LoVo (cell line): ENCODE data around the gene PLA2G4B.

Experiments used
- DNase-seq: peaks from one replicate; pipeline ENCODE4 v3.0.0-alpha.2; 2016; ENCODE audit warnings: low spot score

Gene PLA2G4B

DNA sequence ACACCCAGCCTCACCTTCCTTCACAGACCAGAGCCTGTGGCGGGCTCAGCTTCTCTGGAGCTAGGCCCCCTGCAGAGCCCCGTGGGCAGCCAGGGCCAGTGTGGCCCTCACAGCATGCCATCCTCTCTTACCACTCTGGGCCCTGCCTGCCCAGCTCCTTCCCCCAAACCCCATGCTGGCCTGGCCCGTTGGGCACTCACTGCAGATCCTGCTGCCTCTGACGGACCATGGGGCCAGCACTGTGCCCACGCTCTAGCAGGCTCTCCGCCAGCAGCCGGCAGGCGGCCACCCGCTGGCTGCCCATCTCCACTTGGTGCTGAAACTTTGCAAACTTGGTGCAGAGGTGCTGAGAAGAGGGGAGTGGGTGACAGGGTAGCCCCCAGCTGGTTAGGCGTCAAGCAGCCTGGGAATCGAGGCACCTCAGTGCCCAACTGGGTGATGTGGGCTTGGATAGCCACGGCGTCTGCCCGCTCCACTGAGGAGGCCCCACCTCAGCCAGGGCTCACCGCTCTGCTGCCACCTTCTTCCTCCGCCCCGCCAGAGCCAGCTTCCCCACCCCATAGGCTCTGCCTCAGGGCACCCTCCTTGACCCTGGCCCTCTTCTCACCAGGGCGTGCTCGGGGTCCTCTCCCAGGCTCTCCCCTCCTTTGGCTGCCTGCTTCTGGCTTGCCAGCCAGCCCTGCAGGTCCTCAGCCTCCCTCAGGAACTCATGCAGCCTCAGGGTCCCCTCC, 32.7 kb downstream of the PLA2G4B start:
- DNase-seq = no peak

DNA sequence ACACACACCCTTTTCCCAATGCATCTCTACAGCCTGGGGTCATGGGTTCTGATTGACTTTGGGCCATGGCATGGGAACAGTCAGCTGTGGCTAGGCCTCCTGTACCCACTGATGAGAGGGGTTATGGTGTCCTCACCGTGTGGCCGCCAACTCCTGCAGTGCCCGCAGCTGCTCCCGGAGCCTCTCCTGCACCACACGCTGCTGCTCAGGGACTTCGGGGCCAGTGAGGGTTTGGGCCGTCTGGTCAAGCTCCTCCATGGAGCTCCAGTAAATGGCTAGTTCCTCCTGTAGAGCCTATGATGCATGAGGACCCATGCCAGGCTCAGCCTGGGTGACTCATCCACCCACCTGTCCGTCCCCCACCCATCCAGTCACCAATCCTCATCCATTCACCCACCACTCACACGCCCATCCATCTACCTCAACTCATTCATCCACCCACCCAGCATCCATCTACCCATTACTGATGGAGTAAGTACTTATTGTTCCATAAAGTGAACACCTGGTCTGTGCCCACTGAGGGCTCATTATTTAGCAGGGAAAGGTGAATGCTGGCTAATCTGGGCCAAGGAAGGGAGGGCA, 33.6 kb downstream of the PLA2G4B start:
- DNase-seq = no peak

DNA sequence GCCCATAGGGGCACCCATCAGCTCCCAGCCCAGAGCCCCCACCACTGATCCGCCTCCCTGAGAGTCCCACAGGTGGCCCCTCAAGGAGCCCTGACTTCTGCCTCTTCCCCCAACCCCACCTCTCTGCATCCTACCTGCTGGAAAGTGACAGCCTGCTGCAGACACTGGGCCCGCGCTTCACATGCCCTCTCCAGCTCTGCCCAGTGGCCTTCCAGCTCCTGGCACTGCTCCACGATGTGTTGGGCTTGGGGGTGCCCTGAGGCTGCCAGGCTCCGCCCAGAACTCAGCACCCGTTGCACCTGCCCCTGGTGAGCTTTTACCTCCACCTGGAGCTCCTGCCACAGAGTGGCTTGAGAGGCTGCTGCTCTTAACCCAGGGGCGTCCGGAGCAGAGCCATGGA, 35.1 kb downstream of the PLA2G4B start:
- DNase-seq = no peak

DNA sequence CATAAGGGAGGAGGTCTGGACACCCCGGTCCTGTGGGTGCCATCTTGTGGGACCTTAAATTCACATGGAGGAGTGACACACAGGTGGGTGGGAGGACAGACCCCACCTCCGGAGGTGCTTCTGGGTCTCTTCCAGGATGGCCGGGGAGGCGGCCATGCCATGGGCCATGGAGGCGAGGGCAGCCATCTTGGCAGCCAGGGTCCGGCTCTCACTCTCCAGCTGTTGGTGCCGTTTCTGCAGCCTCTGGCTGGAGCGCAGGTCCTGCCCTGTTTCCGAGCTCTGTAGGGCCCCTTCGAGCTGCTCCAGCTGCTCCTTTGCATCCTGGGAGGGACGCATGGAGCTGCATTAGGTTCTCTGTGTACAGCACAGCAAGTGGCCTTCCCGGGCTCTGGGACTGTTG, 36.1 kb downstream of the PLA2G4B start:
- DNase-seq = no peak

DNA sequence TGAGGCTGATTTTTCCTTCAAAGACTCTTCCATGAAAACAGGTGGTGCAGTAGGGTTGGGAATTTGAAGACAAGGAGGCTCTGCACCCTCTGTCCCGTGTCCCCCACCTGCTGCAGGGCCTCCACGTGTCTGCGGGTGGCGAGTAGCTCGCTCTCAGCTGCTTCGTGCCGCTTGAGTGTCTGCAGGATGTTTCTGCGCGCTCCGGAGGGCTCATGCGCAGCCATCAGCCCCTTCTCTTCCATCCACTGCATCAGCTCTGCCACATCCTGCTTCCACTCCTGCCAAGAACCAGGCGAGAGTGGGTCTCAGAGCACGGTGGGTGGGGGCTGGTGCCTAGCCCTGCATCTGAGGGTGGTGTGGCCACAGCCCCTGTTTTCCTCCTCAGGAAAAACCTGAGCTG, 37.4 kb downstream of the PLA2G4B start:
- no peak for DNase-seq

- no peak for DNase-seq
Observed at GRCh38 chr15:41876689-41877088, 38.0 kb downstream of the PLA2G4B start.

DNA sequence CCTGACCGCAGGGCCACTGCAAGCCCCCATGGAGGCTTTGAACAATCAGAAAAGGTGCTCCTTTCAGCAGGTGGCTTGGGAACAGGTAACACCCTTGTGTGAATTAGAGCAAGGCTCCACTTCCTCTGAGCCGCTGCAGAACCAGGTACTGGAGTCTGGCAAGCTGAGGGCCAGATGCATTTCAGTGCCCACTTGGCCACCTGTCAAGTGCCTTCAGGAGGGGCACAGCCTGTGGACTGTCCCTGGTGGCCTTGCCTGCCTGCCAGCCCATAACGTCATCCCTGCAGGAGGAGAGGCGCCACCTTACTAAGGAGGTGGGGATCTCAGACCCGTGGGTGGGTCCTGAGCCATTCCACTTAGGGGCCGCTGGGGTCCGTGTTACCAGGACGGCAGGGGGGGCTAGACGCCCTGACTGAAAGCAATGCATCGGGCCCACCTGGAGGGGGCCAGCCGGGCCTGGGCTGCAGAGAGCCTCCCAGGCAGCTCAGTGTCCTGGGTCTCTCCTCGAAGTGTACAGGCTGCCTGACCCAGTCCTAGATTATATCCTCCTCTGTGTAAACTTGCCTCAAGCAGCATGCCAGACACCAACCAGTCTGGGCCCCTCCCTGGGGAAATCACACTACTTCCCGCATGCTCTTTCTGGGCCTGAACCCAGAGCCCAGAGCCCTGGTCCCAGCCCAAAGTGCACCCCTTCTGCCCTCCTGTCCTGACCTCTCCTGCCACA, 39.1 kb downstream of the PLA2G4B start:
- DNase-seq = no peak

DNA sequence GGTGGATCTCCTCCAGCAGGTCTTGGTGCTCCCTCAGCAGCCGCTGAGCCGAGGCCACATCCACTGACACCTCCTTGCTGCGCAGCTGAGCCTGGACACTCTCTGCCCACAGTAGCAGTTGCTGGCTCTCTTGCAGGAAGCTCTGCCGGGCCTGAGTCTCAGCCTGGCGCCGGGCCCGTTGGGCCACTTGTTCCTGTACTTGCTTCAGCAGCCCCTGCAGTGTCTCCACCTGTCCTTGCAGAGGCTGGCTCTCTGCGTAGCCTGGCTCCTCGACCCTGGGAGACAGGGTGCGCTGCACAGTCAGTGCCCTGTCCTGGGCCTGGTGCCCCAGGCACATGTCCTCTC, 39.7 kb downstream of the PLA2G4B start:
- DNase-seq = no peak

- DNase-seq = no peak
Observed at GRCh38 chr15:41879321-41879845, 40.7 kb downstream of the PLA2G4B start.

DNA sequence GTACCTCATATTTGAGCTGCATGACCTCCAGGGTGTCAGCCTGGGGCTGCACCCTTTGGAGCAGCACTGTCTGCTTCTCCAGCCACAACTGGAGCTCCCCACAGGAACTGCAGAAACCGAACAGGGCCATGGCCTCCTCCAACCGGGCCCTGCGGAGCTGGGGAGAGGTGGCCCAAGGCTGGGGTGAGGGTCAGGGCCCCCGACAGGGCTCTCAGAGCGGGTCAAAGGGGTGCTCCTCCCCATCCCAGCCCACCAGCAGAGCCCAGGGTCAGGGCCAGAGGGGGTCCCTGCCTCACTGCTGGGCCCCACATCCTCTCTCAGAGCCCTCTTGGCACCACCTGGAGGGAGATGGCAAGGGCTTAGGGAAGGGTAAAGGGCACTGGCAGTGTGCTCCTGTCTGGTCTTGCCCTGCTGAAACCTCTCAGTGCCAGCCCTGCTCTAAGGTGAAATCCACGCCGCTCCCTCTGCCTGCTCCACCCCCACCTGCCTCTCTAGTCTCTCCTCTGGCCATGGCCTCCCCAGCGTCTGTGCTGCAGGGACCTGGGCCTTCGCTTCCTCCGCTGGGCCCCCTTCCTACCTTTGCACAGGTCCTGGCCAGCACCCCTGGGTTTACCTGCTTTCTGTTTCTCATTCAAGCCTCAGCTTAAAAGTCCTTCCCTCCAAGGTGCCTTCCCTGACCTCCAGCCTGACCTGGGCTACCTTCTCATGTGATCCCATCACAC, 41.7 kb downstream of the PLA2G4B start:
- DNase-seq = no peak

GRCh38 chr15:41881086-41881485, 42.4 kb downstream of the PLA2G4B start:
- no peak for DNase-seq

DNA sequence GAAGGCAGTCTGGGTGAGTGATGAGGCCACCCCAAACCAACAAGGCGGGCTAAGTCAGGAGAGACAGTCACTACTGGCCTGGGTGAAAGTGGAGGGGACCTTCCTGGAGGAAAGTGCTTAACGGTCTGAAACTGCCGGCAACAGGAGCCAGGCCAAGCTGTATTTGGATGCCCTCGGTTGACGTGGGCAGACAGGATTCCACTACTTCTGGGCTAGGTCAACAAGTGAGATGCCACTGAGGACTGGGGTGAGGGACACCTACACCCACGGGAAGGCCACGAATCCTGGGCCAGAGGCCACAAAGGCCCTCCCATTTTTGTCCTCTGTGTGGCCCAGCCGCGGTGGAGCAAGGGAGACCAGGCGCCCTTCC, 42.9 kb downstream of the PLA2G4B start:
- no peak for DNase-seq

GRCh38 chr15:41881920-41882688, 43.5 kb downstream of the PLA2G4B start:
- no peak for DNase-seq

- no peak for DNase-seq
Observed at GRCh38 chr15:41882689-41883483, 44.2 kb downstream of the PLA2G4B start.

GRCh38 chr15:41883484-41883825, 44.8 kb downstream of the PLA2G4B start:
- DNase-seq = no peak

DNA sequence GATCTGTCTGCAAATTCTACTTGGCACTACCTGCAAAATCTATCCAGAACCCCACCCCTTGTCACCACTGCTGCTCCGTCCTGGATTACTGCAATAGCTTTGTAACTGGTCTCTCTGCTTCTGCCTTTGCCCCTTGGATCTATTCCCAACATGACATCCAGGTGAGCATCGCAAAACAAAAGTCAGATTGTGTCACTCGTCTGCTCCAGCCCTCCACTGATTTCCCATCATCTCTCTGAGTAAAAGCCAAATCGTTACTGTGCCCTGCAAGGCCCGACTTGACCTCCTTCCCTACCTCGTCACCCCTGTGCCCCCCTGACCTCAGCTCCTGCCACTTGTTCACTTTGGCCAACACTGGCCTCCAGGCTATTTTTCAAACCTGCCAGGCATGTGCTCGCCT, 45.8 kb downstream of the PLA2G4B start:
- DNase-seq = no peak

DNA sequence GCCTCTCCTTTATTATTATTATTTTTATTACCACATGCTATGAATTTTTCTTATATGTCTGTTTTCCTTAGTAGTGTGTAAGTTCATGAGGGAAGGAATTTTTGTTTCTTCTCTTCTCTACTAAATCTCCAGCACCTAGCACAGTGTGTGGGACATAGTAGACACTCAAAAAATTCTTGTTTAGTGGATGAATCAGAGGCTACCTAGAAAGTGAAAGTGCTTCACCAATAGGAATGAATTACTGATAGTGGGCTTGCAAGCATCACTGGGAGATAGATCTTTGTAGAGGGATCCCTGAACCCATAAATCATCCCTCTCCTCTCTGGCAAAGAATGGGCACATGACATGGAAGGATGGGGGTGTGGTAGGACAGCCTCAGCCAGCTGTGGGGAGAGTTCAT, 46.7 kb downstream of the PLA2G4B start:
- DNase-seq = no peak

GRCh38 chr15:41885841-41886240, 47.2 kb downstream of the PLA2G4B start:
- no peak for DNase-seq

DNA sequence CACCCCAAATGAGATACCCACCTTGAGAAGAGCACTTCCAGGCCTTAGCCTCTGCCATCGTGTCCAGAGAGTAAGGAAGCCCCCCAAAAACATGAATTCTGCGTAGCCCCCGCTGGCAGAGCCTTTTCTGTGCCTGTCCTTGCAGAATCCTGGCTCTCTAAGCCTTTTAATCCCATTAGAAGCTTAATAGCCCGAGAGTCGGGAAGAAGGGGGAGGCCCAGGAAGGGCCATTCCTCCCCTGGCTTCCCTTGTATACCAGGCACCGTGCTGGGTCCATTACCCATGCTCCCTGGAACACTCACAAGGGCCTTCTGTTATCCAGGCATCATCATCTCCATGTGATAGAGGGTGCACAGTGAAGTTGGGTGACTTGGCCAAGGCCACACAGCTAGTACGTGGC, 48.1 kb downstream of the PLA2G4B start:
- DNase-seq = no peak

DNA sequence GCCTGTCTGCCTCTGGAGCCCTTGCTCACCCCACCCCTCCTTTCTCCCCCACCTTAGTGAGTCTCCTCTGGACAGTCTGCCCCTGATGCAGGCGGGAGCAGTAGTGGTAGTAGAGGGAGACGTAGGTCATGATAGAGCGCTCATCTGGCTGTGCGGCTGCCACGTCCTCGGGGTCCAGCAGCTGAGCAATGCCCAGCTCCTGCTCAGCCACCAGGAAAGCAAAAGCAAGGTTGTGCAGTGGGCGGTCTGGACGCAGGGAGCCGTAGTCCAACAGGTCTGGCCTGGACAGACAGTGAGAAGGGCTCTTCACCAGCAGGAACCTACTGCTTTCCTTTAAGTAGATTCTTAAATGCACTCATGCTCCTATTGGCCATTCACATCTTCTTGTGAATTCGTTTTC, 48.5 kb downstream of the PLA2G4B start:
- DNase-seq = no peak

- DNase-seq = no peak
Observed at GRCh38 chr15:41887893-41888292, 49.2 kb downstream of the PLA2G4B start.
